Measurements from ENCODE around the gene ESAM.

DNA sequence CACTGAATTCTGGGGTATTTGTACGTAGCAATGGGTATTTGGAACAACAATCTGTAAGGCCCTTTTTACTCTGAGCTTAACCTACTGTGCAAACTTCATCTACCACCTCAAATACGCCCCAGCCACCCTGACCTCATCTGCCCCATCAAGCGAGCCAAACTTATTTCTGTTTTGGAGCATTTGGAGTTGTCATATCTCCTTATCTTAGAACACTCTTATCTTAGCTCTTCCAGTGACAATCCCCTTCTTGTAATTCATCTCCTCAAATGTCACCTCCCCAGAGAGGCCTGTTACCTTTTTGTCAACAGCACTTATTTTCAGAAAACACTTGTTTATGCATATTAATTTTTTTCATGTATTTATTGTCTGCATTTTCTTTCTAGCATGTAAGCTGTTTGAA, 42.8 kb upstream of the ESAM start:
- no peak for TF ChIP-seq MYC (IDR thresholded peaks at IDR 0.05; ENCODE audit: low read depth, low read length)
- TF ChIP-seq POLR2A (IDR thresholded peaks at IDR 0.05; ENCODE audit: extremely low read depth, insufficient read length), result no peak
- TF ChIP-seq, protein P1, sequence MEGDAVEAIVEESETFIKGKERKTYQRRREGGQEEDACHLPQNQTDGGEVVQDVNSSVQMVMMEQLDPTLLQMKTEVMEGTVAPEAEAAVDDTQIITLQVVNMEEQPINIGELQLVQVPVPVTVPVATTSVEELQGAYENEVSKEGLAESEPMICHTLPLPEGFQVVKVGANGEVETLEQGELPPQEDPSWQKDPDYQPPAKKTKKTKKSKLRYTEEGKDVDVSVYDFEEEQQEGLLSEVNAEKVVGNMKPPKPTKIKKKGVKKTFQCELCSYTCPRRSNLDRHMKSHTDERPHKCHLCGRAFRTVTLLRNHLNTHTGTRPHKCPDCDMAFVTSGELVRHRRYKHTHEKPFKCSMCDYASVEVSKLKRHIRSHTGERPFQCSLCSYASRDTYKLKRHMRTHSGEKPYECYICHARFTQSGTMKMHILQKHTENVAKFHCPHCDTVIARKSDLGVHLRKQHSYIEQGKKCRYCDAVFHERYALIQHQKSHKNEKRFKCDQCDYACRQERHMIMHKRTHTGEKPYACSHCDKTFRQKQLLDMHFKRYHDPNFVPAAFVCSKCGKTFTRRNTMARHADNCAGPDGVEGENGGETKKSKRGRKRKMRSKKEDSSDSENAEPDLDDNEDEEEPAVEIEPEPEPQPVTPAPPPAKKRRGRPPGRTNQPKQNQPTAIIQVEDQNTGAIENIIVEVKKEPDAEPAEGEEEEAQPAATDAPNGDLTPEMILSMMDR (IDR thresholded peaks at IDR 0.05; ENCODE audit: low read depth, low read length), result no peak
- TF ChIP-seq, protein P2, sequence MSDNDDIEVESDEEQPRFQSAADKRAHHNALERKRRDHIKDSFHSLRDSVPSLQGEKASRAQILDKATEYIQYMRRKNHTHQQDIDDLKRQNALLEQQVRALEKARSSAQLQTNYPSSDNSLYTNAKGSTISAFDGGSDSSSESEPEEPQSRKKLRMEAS (IDR thresholded peaks at IDR 0.05; ENCODE audit: low read depth, low read length), result no peak
